SK-N-SH (cell line): ENCODE results near the gene CHST11. TPM values are rescaled to one million over a fixed set of nuclear protein-coding genes. Genes with fewer than 3 reads are reported as not detected.

Source experiments
- CHD2 ChIP-seq: fragments of 150-350 bp; IDR thresholded peaks from 2 replicates; pipeline ENCODE4 v1.6.1; 2018; ENCODE audit warnings: low read length; ENCODE audit not compliant: partially characterized antibody
- ELF1 ChIP-seq: IDR thresholded peaks from 2 replicates; pipeline ENCODE4 v1.4.0; 2012
- EP300 ChIP-seq, 2 experiments: IDR thresholded peaks; 2 replicates each; pipeline versions ENCODE4 v1.4.0 to v1.6.1; 2012; ENCODE audit warnings: borderline replicate concordance in 1 of 2, low read depth in 1 of 2, low read length in 1 of 2
- EZH2phosphoT487 ChIP-seq: fragments of 200-600 bp; sonication (generic); IDR thresholded peaks from 2 replicates; pipeline ENCODE4 v1.6.1; 2017; ENCODE audit warnings: low read depth, mixed run types, mild to moderate bottlenecking, antibody characterized with exemption, moderate library complexity, borderline replicate concordance
- FOSL2 ChIP-seq: IDR thresholded peaks from 2 replicates; pipeline ENCODE4 v1.4.0; 2012; ENCODE audit warnings: low read depth, mild to moderate bottlenecking, moderate library complexity, borderline replicate concordance
- FOXJ3 ChIP-seq: sonication (generic); formaldehyde crosslinking; IDR thresholded peaks from 2 replicates; pipeline ENCODE4 v1.5.1; 2020; ENCODE audit warnings: mild to moderate bottlenecking, missing genetic modification reagents
- GABPA ChIP-seq: IDR thresholded peaks from 2 replicates; pipeline ENCODE4 v1.4.0; 2012; ENCODE audit warnings: low read depth, mild to moderate bottlenecking
- GATA2 ChIP-seq: sonication (generic); formaldehyde crosslinking; IDR thresholded peaks from 2 replicates; pipeline ENCODE4 v1.5.0; 2020; ENCODE audit warnings: mild to moderate bottlenecking, missing genetic modification reagents
- JUND ChIP-seq: IDR thresholded peaks from 2 replicates; pipeline ENCODE4 v1.4.0; 2012
- MEF2A ChIP-seq: IDR thresholded peaks from 2 replicates; pipeline ENCODE4 v1.4.0; 2012; ENCODE audit warnings: low read depth, borderline replicate concordance
- NRF1 ChIP-seq: IDR thresholded peaks from 2 replicates; pipeline ENCODE4 v1.6.1; 2012; ENCODE audit warnings: low read depth, mild to moderate bottlenecking, low read length
- POLR2AphosphoS5 ChIP-seq: IDR thresholded peaks from 2 replicates; pipeline ENCODE4 v1.6.1; 2012; ENCODE audit warnings: low read depth, low read length
- RAD21 ChIP-seq: IDR thresholded peaks from 2 replicates; pipeline ENCODE4 v1.6.1; 2012; ENCODE audit warnings: mild to moderate bottlenecking, low read length
- RCOR1 ChIP-seq: fragments of 150-350 bp; IDR thresholded peaks from 2 replicates; pipeline ENCODE4 v1.6.1; 2017; ENCODE audit warnings: antibody characterized with exemption, low read length
- RXRA ChIP-seq: IDR thresholded peaks from 2 replicates; pipeline ENCODE4 v1.4.0; 2012; ENCODE audit warnings: low read depth, mild to moderate bottlenecking, borderline replicate concordance
- SIN3A ChIP-seq: IDR thresholded peaks from 2 replicates; pipeline ENCODE4 v1.6.1; 2012; ENCODE audit warnings: low read depth, mild to moderate bottlenecking, low read length, moderate library complexity, borderline replicate concordance
- TEAD4 ChIP-seq: IDR thresholded peaks from 2 replicates; pipeline ENCODE4 v1.4.0; 2012; ENCODE audit warnings: mild to moderate bottlenecking, borderline replicate concordance; ENCODE audit not compliant: insufficient read depth
- YY1 ChIP-seq: IDR thresholded peaks from 2 replicates; pipeline ENCODE4 v1.4.0; 2012; ENCODE audit warnings: low read depth, mild to moderate bottlenecking
- polyA plus RNA-seq, 3 experiments: library from polyadenylated mRNA; depleted of rRNA; stranded (reverse); fragments of >200 nt; gene quantifications; 2 replicates each; pipeline ENCODE4 v1.2.3, GENCODE V29; 2012
- TF ChIP-seq, protein P1 (sequence below): fragments of 200-600 bp; sonication (generic); IDR thresholded peaks from 2 replicates; pipeline ENCODE4 v1.6.1; 2017; ENCODE audit warnings: antibody characterized with exemption, mild to moderate bottlenecking, moderate library complexity
- TF ChIP-seq, protein P2 (sequence below): IDR thresholded peaks from 2 replicates; pipeline ENCODE4 v1.4.0; 2012; ENCODE audit warnings: low read depth, borderline replicate concordance
- TF ChIP-seq, protein P3 (sequence below): IDR thresholded peaks from 2 replicates; pipeline ENCODE4 v1.6.1; 2012; ENCODE audit warnings: mild to moderate bottlenecking, low read depth, low read length, moderate library complexity
- TF ChIP-seq, protein P4 (sequence below): IDR thresholded peaks from 2 replicates; pipeline ENCODE4; 2012

CHST11 gene
- polyA plus RNA-seq, 1 of the 3 experiments (the other 2 are of a cell fraction): 18.6 TPM

DNA sequence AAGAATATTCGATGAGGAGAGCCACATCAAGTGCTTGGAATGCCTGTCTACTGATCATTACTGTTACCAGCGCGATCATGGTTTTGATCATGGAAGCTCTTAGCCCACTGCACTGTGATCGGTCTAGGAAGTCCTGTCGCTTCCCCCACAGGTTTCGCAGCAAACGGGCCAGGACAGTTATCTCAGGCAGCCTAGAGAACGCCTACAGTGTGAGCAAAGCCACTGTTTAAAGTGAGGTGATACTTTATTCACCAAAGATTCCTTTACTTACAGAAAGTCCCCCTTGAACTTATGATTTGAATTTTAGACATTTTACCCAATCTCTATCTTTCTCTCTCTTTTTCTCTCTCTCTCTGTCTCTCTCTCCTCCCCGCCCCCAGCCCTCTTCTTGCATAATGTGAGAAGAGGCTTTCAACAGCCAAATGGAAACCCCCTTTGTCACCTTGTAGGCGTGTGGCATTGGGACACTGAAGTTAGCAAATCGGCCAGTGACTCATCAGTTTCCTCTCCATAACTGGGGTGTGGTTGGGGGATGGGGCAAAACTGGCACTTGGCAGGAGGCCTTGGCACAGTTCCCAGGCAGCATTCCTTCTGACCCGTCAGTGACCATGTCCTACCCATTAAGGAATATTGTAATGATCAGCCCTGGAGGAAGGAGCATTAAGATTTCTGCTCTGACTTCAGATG is 214.8 kb downstream of the CHST11 start (continued):
- TF ChIP-seq TEAD4: peak; percentile 77
- peak; percentile 58; the same call in 1 of the 2 replicates for TF ChIP-seq MEF2A
- TF ChIP-seq, protein P1, sequence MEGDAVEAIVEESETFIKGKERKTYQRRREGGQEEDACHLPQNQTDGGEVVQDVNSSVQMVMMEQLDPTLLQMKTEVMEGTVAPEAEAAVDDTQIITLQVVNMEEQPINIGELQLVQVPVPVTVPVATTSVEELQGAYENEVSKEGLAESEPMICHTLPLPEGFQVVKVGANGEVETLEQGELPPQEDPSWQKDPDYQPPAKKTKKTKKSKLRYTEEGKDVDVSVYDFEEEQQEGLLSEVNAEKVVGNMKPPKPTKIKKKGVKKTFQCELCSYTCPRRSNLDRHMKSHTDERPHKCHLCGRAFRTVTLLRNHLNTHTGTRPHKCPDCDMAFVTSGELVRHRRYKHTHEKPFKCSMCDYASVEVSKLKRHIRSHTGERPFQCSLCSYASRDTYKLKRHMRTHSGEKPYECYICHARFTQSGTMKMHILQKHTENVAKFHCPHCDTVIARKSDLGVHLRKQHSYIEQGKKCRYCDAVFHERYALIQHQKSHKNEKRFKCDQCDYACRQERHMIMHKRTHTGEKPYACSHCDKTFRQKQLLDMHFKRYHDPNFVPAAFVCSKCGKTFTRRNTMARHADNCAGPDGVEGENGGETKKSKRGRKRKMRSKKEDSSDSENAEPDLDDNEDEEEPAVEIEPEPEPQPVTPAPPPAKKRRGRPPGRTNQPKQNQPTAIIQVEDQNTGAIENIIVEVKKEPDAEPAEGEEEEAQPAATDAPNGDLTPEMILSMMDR: no peak
- TF ChIP-seq CHD2: peak; percentile 73
- peak; percentile 32 to 91; a peak in 2 of 4 replicates for TF ChIP-seq EP300 (IDR thresholded peaks at IDR 0.05; ENCODE audit: borderline replicate concordance in 1 of 2, low read depth in 1 of 2, low read length in 1 of 2)
- 0 out of 2 replicates have a peak, but pooled peaks have one; percentile 12 for TF ChIP-seq RAD21
- TF ChIP-seq EZH2phosphoT487: no peak
- peak; percentile 17; the same call in 1 of the 2 replicates for TF ChIP-seq YY1
- TF ChIP-seq GATA2: no peak
- TF ChIP-seq, protein P2, sequence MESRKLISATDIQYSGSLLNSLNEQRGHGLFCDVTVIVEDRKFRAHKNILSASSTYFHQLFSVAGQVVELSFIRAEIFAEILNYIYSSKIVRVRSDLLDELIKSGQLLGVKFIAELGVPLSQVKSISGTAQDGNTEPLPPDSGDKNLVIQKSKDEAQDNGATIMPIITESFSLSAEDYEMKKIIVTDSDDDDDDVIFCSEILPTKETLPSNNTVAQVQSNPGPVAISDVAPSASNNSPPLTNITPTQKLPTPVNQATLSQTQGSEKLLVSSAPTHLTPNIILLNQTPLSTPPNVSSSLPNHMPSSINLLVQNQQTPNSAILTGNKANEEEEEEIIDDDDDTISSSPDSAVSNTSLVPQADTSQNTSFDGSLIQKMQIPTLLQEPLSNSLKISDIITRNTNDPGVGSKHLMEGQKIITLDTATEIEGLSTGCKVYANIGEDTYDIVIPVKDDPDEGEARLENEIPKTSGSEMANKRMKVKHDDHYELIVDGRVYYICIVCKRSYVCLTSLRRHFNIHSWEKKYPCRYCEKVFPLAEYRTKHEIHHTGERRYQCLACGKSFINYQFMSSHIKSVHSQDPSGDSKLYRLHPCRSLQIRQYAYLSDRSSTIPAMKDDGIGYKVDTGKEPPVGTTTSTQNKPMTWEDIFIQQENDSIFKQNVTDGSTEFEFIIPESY: peak; percentile 61; the same call in 1 of the 2 replicates
- no peak for TF ChIP-seq NRF1
- peak; percentile 68 for TF ChIP-seq POLR2AphosphoS5
- peak; percentile 32; the same call in 1 of the 2 replicates for TF ChIP-seq RCOR1
- peak; percentile 23; the same call in 1 of the 2 replicates for TF ChIP-seq SIN3A
- TF ChIP-seq FOXJ3 (CRISPR knock-in tag): no peak
- TF ChIP-seq FOSL2: peak; percentile 92
- TF ChIP-seq GABPA: no peak
- no peak for TF ChIP-seq ELF1
- TF ChIP-seq RXRA: peak; percentile 85; the same call in 1 of the 2 replicates
- TF ChIP-seq, protein P3, sequence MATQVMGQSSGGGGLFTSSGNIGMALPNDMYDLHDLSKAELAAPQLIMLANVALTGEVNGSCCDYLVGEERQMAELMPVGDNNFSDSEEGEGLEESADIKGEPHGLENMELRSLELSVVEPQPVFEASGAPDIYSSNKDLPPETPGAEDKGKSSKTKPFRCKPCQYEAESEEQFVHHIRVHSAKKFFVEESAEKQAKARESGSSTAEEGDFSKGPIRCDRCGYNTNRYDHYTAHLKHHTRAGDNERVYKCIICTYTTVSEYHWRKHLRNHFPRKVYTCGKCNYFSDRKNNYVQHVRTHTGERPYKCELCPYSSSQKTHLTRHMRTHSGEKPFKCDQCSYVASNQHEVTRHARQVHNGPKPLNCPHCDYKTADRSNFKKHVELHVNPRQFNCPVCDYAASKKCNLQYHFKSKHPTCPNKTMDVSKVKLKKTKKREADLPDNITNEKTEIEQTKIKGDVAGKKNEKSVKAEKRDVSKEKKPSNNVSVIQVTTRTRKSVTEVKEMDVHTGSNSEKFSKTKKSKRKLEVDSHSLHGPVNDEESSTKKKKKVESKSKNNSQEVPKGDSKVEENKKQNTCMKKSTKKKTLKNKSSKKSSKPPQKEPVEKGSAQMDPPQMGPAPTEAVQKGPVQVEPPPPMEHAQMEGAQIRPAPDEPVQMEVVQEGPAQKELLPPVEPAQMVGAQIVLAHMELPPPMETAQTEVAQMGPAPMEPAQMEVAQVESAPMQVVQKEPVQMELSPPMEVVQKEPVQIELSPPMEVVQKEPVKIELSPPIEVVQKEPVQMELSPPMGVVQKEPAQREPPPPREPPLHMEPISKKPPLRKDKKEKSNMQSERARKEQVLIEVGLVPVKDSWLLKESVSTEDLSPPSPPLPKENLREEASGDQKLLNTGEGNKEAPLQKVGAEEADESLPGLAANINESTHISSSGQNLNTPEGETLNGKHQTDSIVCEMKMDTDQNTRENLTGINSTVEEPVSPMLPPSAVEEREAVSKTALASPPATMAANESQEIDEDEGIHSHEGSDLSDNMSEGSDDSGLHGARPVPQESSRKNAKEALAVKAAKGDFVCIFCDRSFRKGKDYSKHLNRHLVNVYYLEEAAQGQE: 0 out of 2 replicates have a peak, but pooled peaks have one; percentile 6
- TF ChIP-seq, protein P4, sequence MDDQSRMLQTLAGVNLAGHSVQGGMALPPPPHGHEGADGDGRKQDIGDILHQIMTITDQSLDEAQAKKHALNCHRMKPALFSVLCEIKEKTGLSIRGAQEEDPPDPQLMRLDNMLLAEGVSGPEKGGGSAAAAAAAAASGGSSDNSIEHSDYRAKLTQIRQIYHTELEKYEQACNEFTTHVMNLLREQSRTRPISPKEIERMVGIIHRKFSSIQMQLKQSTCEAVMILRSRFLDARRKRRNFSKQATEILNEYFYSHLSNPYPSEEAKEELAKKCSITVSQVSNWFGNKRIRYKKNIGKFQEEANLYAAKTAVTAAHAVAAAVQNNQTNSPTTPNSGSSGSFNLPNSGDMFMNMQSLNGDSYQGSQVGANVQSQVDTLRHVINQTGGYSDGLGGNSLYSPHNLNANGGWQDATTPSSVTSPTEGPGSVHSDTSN: peak; percentile 79
- peak; percentile 95 for TF ChIP-seq JUND
- TF ChIP-seq, all 33 proteins: peak for 20
